Skeletal muscle satellite cell (primary cell): ENCODE results near the gene HINT3. TPM values are rescaled to one million over a fixed set of nuclear protein-coding genes. Genes with fewer than 3 reads are reported as not detected.
"Not testable (repeated sequence)": the region's sequence is repeated elsewhere in the genome, so short reads cannot be mapped to it uniquely, and the experiment has no call there.

Experiments
- H3K27me3 ChIP-seq: 2 replicates; pipeline ENCODE4 v1.7.0; 2013; ENCODE audit warnings: low read length; ENCODE audit not compliant: control insufficient read depth, insufficient read depth
- H3K36me3 ChIP-seq: 2 replicates; pipeline ENCODE4 v1.7.0; 2013; ENCODE audit warnings: mild to moderate bottlenecking, control low read depth, low read length; ENCODE audit not compliant: insufficient read depth
- H3K4me1 ChIP-seq: 2 replicates; pipeline ENCODE4 v1.7.0; 2013; ENCODE audit warnings: low read length; ENCODE audit not compliant: control insufficient read depth, insufficient read depth
- H3K4me2 ChIP-seq: 2 replicates; pipeline ENCODE4 v1.7.0; 2013; ENCODE audit warnings: mild to moderate bottlenecking, low read length
- H3K4me3 ChIP-seq: 2 replicates; pipeline ENCODE4 v1.7.0; 2013; ENCODE audit warnings: low read length
- H3K9ac ChIP-seq: 2 replicates; pipeline ENCODE4 v1.7.0; 2013; ENCODE audit warnings: mild to moderate bottlenecking, low read depth, low read length, moderate library complexity
- H3K9me3 ChIP-seq: replicated peaks from 2 replicates; pipeline ENCODE4 v1.7.0; 2013; ENCODE audit warnings: mild to moderate bottlenecking, control low read depth, low read length
- small RNA-seq: library from RNA; depleted of rRNA; stranded (forward); fragments of <200 nt; gene quantifications from one replicate; pipeline ENCODE3, GENCODE V24; 2012

The HINT3 gene

GRCh38 chr6:126020305-126021050 is 63.9 kb downstream of the HINT3 start:
- H3K4me3 ChIP-seq: no peak overlapping the region
- no peak overlapping the region for H3K4me2 ChIP-seq
- peaks cover 7% of the 10 kb centered on the region for H3K4me1 ChIP-seq
- peaks cover 36% of the 10 kb centered on the region for H3K36me3 ChIP-seq
- no peaks in the 10 kb centered on the region for H3K9me3 ChIP-seq
- no peaks in the 10 kb centered on the region for H3K27me3 ChIP-seq
- no peak overlapping the region for H3K9ac ChIP-seq

GRCh38 chr6:126023474-126023873 is 66.9 kb downstream of the HINT3 start:
- peaks cover 10% of the 10 kb centered on the region for H3K4me1 ChIP-seq
- not testable (repeated sequence) for H3K27me3 ChIP-seq, H3K9ac ChIP-seq, H3K4me3 ChIP-seq, H3K4me2 ChIP-seq, H3K9me3 ChIP-seq
- peaks cover 36% of the 10 kb centered on the region for H3K36me3 ChIP-seq

- no peak overlapping the region for H3K9ac ChIP-seq
- H3K4me2 ChIP-seq: no peak overlapping the region
- H3K36me3 ChIP-seq: peaks cover 28% of the 10 kb centered on the region
- peaks cover 10% of the 10 kb centered on the region for H3K4me1 ChIP-seq
- H3K9me3 ChIP-seq: no peaks in the 10 kb centered on the region
- no peaks in the 10 kb centered on the region for H3K27me3 ChIP-seq
- H3K4me3 ChIP-seq: no peak overlapping the region
These were observed 69.4 kb downstream of the HINT3 start for GRCh38 chr6:126026001-126026400.

- Histone ChIP-seq H3K4me2 (no peak overlapping the region), H3K27me3 (no peaks in the 10 kb centered on the region), H3K4me1 (peaks cover 9% of the 10 kb centered on the region), H3K9ac (no peak overlapping the region), H3K4me3 (no peak overlapping the region), H3K36me3 (peaks cover 13% of the 10 kb centered on the region), H3K9me3 (no peaks in the 10 kb centered on the region)
These were observed 71.0 kb downstream of the HINT3 start for GRCh38 chr6:126027601-126028000.

Small RNAs within 50 kb of the gene (small RNA-seq; reads per million reads assigned to genes)
- gene RNA5SP216: not detected
